CD4-positive, alpha-beta T cell treated with Interleukin-15 for 4 hours (primary cell): ENCODE data around the gene ARPC2.

Experiments
- DNase-seq: peaks from one replicate; pipeline ENCODE4 v3.0.0-alpha.2; 2020; ENCODE audit warnings: low spot score

Gene ARPC2

GRCh38 chr2:218217360-218218267 lies 625 bp downstream of the ARPC2 start:
- peak; percentile 51 for DNase-seq

- peak; percentile 67 for DNase-seq
Measured at GRCh38 chr2:218218268-218219185, 1.5 kb downstream of the ARPC2 start.

- no peak for DNase-seq
Measured at GRCh38 chr2:218219934-218220333, 2.9 kb downstream of the ARPC2 start.

GRCh38 chr2:218221000-218221399 lies 4.0 kb downstream of the ARPC2 start:
- no peak for DNase-seq

GRCh38 chr2:218223046-218223445 lies 6.1 kb downstream of the ARPC2 start:
- DNase-seq = peak; percentile 53

- no peak for DNase-seq
Measured at GRCh38 chr2:218224186-218224585, 7.2 kb downstream of the ARPC2 start.

GRCh38 chr2:218226903-218227302 lies 9.9 kb downstream of the ARPC2 start:
- DNase-seq = no peak

- DNase-seq = no peak
Measured at GRCh38 chr2:218228366-218229090, 11.5 kb downstream of the ARPC2 start.

GRCh38 chr2:218229239-218229638 lies 12.2 kb downstream of the ARPC2 start:
- DNase-seq = peak; percentile 67

- DNase-seq = no peak
Measured at GRCh38 chr2:218229851-218230250, 12.9 kb downstream of the ARPC2 start.

GRCh38 chr2:218230882-218231281 lies 13.9 kb downstream of the ARPC2 start:
- peak; percentile 56 for DNase-seq

- DNase-seq = no peak
Measured at GRCh38 chr2:218233543-218233942, 16.6 kb downstream of the ARPC2 start.

GRCh38 chr2:218234521-218234920 lies 17.5 kb downstream of the ARPC2 start:
- DNase-seq = no peak

- DNase-seq = no peak
Measured at GRCh38 chr2:218235017-218235416, 18.0 kb downstream of the ARPC2 start.

GRCh38 chr2:218236829-218237228 lies 19.8 kb downstream of the ARPC2 start:
- DNase-seq = no peak

GRCh38 chr2:218238887-218239286 lies 21.9 kb downstream of the ARPC2 start:
- no peak for DNase-seq

GRCh38 chr2:218244204-218244603 lies 27.2 kb downstream of the ARPC2 start:
- DNase-seq = no peak

- no peak for DNase-seq
Measured at GRCh38 chr2:218244665-218245064, 27.7 kb downstream of the ARPC2 start.

GRCh38 chr2:218245214-218245613 lies 28.2 kb downstream of the ARPC2 start:
- DNase-seq = no peak

GRCh38 chr2:218249691-218250090 lies 32.7 kb downstream of the ARPC2 start:
- DNase-seq = no peak

GRCh38 chr2:218252509-218253231 lies 35.7 kb downstream of the ARPC2 start:
- DNase-seq = no peak
